Astrocyte (in vitro differentiated cells and primary cell): ENCODE data around the gene CCNE1. TPM values are rescaled to one million over a fixed set of nuclear protein-coding genes. Genes with fewer than 3 reads are reported as not detected.

Source experiments
- DNase-seq: peaks from one replicate; pipeline ENCODE4 v3.0.0-alpha.2; 2010; ENCODE audit warnings: low read depth
- FAIRE-seq: peaks from 2 replicates; lab custom pipeline; 2011; peaks lifted over from hg19 to GRCh38; lab: Jason Lieb, UNC
- H2AFZ ChIP-seq: 2 replicates; pipeline ENCODE4 v1.6.0; 2012; ENCODE audit warnings: low read depth, low read length, inconsistent platforms
- H3K27ac ChIP-seq: 2 replicates; pipeline ENCODE4 v1.5.1; 2011; ENCODE audit warnings: low read depth, low read length, inconsistent platforms
- H3K27me3 ChIP-seq: 2 replicates; pipeline ENCODE4 v1.6.0; 2011; ENCODE audit warnings: low read length, inconsistent platforms; ENCODE audit not compliant: insufficient read depth
- H3K36me3 ChIP-seq: 2 replicates; pipeline ENCODE4 v1.5.1; 2011; ENCODE audit warnings: low read length, inconsistent platforms; ENCODE audit not compliant: insufficient read depth
- H3K4me1 ChIP-seq: 2 replicates; pipeline ENCODE4 v1.5.1; 2011; ENCODE audit warnings: low read length, inconsistent platforms; ENCODE audit not compliant: insufficient read depth
- H3K4me2 ChIP-seq: 2 replicates; pipeline ENCODE4 v1.6.0; 2012; ENCODE audit warnings: low read length, inconsistent platforms
- H3K4me3 ChIP-seq: 2 replicates; pipeline ENCODE4 v1.5.1; 2011; ENCODE audit warnings: low read depth, mild to moderate bottlenecking, low read length, inconsistent platforms; ENCODE audit not compliant: insufficient read depth
- H3K79me2 ChIP-seq: 2 replicates; pipeline ENCODE4 v1.6.0; 2012; ENCODE audit warnings: mild to moderate bottlenecking, low read length, inconsistent platforms; ENCODE audit not compliant: insufficient read depth
- H3K9ac ChIP-seq: 2 replicates; pipeline ENCODE4 v1.6.0; 2012; ENCODE audit warnings: mild to moderate bottlenecking, low read length, inconsistent platforms
- H3K9me3 ChIP-seq: 2 replicates; pipeline ENCODE4 v1.5.1; 2012; ENCODE audit warnings: low read depth, mild to moderate bottlenecking, low read length, inconsistent platforms; ENCODE audit not compliant: insufficient read depth
- H4K20me1 ChIP-seq: 2 replicates; pipeline ENCODE4 v1.6.0; 2012; ENCODE audit warnings: low read length, inconsistent platforms; ENCODE audit not compliant: insufficient read depth
- H3K27ac Mint-ChIP-seq: one replicate; pipeline ENCODE4 v1.8.0; 2021; ENCODE audit warnings: mild to moderate bottlenecking, mixed read lengths; ENCODE audit not compliant: unreplicated experiment
- H3K27me3 Mint-ChIP-seq: one replicate; pipeline ENCODE4 v1.8.0; 2021; ENCODE audit warnings: low read depth, mixed read lengths; ENCODE audit not compliant: unreplicated experiment
- H3K36me3 Mint-ChIP-seq: one replicate; pipeline ENCODE4 v1.8.0; 2021; ENCODE audit warnings: low read depth, mixed read lengths; ENCODE audit not compliant: unreplicated experiment
- H3K4me1 Mint-ChIP-seq: one replicate; pipeline ENCODE4 v1.8.0; 2021; ENCODE audit warnings: low read depth, mixed read lengths; ENCODE audit not compliant: unreplicated experiment
- H3K4me3 Mint-ChIP-seq: one replicate; pipeline ENCODE4 v1.8.0; 2021; ENCODE audit warnings: mild to moderate bottlenecking, moderate library complexity, mixed read lengths; ENCODE audit not compliant: unreplicated experiment
- H3K9me3 Mint-ChIP-seq: one replicate; pipeline ENCODE4 v1.8.0; 2021; ENCODE audit warnings: mild to moderate bottlenecking, mixed read lengths; ENCODE audit not compliant: unreplicated experiment
- CTCF ChIP-seq: IDR thresholded peaks from 2 replicates; pipeline ENCODE4 v1.5.1; 2011; ENCODE audit warnings: low read depth, mild to moderate bottlenecking, inconsistent platforms, low read length, moderate library complexity; ENCODE audit not compliant: insufficient read depth
- EZH2 ChIP-seq: IDR thresholded peaks from 2 replicates; pipeline ENCODE4 v1.6.1; 2012; ENCODE audit warnings: mild to moderate bottlenecking, low read length, inconsistent platforms; ENCODE audit not compliant: insufficient read depth
- total RNA-seq: library from RNA; stranded (reverse); gene quantifications from 2 replicates; pipeline ENCODE4 v1.2.1, GENCODE V29; 2021

The CCNE1 gene
- total RNA-seq, 1 donor from 2014 or later: 8.8 TPM

GRCh38 chr19:29774126-29774525, 37.7 kb upstream of the CCNE1 start:
- no peak overlapping the region for H3K27ac ChIP-seq
- Mint-ChIP-seq H3K36me3 (no peaks in the 10 kb centered on the region), H3K27ac (no peak overlapping the region), H3K4me3 (no peak overlapping the region), H3K27me3 (peaks cover 7% of the 10 kb centered on the region), H3K4me1 (no peaks in the 10 kb centered on the region), H3K9me3 (peaks cover 1% of the 10 kb centered on the region)
- H3K79me2 ChIP-seq: no peaks in the 10 kb centered on the region
- DNase-seq (no peak), FAIRE-seq (no peak)
- TF ChIP-seq EZH2: no peak
- no peak for TF ChIP-seq CTCF
- no peaks in the 10 kb centered on the region for H3K27me3 ChIP-seq
- no peak overlapping the region for H3K9ac ChIP-seq
- H2AFZ ChIP-seq: no peak overlapping the region
- no peaks in the 10 kb centered on the region for H3K36me3 ChIP-seq
- no peak overlapping the region for H3K4me2 ChIP-seq
- H4K20me1 ChIP-seq: no peaks in the 10 kb centered on the region
- no peaks in the 10 kb centered on the region for H3K9me3 ChIP-seq
- no peak overlapping the region for H3K4me3 ChIP-seq
- H3K4me1 ChIP-seq: no peaks in the 10 kb centered on the region

GRCh38 chr19:29777781-29778309, 33.9 kb upstream of the CCNE1 start:
- DNase-seq (no peak), FAIRE-seq (no peak)
- Histone ChIP-seq H3K4me1 (no peaks in the 10 kb centered on the region), H3K27me3 (no peaks in the 10 kb centered on the region), H3K9me3 (no peaks in the 10 kb centered on the region), H3K79me2 (no peaks in the 10 kb centered on the region), H3K36me3 (no peaks in the 10 kb centered on the region), H3K4me2 (no peak overlapping the region), H4K20me1 (no peaks in the 10 kb centered on the region), H3K4me3 (no peak overlapping the region), H3K9ac (no peak overlapping the region), H3K27ac (no peak overlapping the region), H2AFZ (no peak overlapping the region)
- Mint-ChIP-seq H3K4me3 (no peak overlapping the region), H3K27me3 (peaks cover 27% of the 10 kb centered on the region), H3K4me1 (no peaks in the 10 kb centered on the region), H3K27ac (no peak overlapping the region), H3K36me3 (no peaks in the 10 kb centered on the region), H3K9me3 (peaks cover 2% of the 10 kb centered on the region)
- TF ChIP-seq CTCF (no peak), EZH2 (no peak)

- no peaks in the 10 kb centered on the region for H3K4me1 Mint-ChIP-seq
- Histone ChIP-seq H3K9me3 (no peaks in the 10 kb centered on the region), H4K20me1 (no peaks in the 10 kb centered on the region), H3K4me3 (no peak overlapping the region), H3K4me2 (no peak overlapping the region), H3K36me3 (no peaks in the 10 kb centered on the region), H3K9ac (no peak overlapping the region), H3K27ac (no peak overlapping the region), H3K4me1 (no peaks in the 10 kb centered on the region), H3K79me2 (no peaks in the 10 kb centered on the region), H3K27me3 (no peaks in the 10 kb centered on the region), H2AFZ (no peak overlapping the region)
- no peak overlapping the region for H3K27ac Mint-ChIP-seq
- no peak for TF ChIP-seq EZH2
- TF ChIP-seq CTCF: no peak
- peaks cover 31% of the 10 kb centered on the region for H3K27me3 Mint-ChIP-seq
- H3K9me3 Mint-ChIP-seq: peaks cover 3% of the 10 kb centered on the region
- no peak overlapping the region for H3K4me3 Mint-ChIP-seq
- FAIRE-seq (no peak), DNase-seq (no peak)
- no peaks in the 10 kb centered on the region for H3K36me3 Mint-ChIP-seq
These were observed 31.9 kb upstream of the CCNE1 start for GRCh38 chr19:29779921-29780320.
